GM19372 (cell line): ENCODE measurements around the gene BAIAP2.

Source experiments
- ATAC-seq: cut with Tn5 transposase; IDR thresholded peaks from one replicate; pipeline ENCODE4 v1.9.1; 2021; ENCODE audit warnings: mild to moderate bottlenecking, low read depth, moderate library complexity; ENCODE audit not compliant: unreplicated experiment

BAIAP2 gene

DNA sequence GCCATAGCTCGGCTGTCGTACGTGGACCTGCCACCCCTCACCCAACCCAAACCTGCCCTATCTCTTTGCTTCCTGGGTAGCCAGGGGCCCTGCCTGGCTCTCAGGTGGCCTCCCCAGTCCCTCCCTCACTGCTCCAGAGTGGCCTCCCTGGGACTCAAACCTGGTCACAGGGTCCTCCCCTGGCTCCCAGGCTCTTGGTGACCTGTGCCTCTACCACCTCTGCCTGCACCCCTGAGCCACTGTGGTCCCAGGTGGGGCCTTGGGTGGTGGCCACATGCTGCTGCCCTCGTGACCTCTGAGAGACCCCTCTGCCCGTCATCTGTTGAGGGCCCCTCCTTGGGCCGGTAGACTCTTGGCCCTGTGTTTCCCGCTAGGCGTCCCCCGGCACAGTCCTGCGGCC is 65.7 kb downstream of the BAIAP2 start:
- no peak for ATAC-seq

GRCh38 chr17:81101614-81102306 is 66.8 kb downstream of the BAIAP2 start:
- ATAC-seq: peak; percentile 84

DNA sequence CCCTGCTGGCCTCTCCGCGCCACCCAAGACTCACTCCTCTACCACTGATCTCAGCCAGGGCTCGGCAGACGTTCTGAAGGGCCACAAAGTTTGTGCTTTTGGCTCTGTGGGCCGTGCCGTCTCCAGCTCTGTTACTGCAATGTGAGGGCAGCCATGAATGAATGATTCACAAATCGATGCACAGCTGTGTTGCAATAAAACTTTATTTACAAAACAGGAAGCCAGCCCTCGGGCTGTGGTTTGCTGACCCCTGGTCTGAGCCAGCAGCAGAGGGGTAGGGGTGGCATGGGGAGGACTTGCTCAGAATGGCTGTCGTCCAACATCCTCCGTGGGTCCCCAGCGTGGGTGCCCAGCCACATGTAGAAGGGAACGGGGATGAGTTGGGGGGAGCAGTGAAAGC is 67.4 kb downstream of the BAIAP2 start:
- ATAC-seq: no peak

- ATAC-seq: no peak
Observed at GRCh38 chr17:81102869-81103268, 67.9 kb downstream of the BAIAP2 start.

GRCh38 chr17:81103379-81103778 is 68.4 kb downstream of the BAIAP2 start:
- ATAC-seq: no peak

DNA sequence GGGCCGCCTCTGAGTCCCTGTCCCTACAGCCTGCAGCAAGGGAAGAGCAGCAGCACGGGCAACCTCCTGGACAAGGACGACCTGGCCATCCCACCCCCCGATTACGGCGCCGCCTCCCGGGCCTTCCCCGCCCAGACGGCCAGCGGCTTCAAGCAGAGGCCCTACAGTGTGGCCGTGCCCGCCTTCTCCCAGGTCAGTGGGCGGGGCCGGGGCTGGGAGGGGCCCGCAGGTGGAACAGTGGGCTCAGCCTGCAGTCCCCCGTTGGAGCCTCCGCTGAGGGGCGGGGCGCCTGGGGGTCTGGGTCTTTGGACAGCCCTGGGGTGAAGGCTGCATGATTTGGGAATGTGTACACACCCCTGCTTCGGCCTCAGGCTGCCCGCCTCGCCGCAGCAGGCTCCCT is 71.8 kb downstream of the BAIAP2 start:
- ATAC-seq: no peak

DNA sequence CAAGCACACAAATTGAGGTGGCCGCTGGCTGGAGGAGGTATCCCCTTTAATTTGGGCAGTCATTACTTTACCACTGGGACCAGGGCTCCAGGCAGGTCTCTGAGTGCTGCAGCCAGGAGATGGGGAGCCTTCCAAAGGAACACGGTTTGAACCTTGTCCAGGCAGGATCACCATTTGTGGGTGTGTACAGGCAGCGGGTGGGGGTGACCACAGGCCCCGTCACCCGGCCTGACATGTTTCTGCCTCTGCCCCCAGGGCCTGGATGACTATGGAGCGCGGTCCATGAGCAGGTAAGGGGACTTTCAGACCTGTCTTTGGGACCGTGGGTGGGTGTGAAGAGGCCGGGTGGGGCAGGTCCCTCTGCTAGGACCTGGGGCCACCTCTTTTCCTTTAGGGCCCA is 73.3 kb downstream of the BAIAP2 start:
- ATAC-seq: no peak

- ATAC-seq: no peak
Observed at GRCh38 chr17:81109957-81110356, 75.0 kb downstream of the BAIAP2 start.

GRCh38 chr17:81110488-81111040 is 75.6 kb downstream of the BAIAP2 start:
- ATAC-seq: no peak

GRCh38 chr17:81111066-81111465 is 76.1 kb downstream of the BAIAP2 start:
- no peak for ATAC-seq

DNA sequence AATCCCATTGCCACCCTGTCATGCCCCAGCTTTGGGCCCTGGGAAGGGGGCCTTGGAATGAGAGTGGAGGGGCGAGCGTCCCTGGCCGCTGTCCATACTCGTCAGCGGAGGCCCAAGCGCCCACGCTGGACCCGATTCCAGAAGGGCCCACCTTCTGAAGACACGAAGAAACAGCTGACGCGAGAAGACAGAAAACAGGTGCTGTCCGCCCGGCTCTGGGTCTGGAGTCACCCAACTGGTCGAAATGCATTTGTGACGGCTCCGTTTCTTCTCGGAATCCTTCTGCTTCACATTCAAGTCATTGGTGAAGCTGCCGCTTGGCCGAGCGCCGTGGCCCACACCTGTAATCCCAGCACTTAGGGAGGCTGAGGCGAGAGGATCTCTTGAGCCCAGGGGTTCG is 77.5 kb downstream of the BAIAP2 start:
- ATAC-seq: no peak

DNA sequence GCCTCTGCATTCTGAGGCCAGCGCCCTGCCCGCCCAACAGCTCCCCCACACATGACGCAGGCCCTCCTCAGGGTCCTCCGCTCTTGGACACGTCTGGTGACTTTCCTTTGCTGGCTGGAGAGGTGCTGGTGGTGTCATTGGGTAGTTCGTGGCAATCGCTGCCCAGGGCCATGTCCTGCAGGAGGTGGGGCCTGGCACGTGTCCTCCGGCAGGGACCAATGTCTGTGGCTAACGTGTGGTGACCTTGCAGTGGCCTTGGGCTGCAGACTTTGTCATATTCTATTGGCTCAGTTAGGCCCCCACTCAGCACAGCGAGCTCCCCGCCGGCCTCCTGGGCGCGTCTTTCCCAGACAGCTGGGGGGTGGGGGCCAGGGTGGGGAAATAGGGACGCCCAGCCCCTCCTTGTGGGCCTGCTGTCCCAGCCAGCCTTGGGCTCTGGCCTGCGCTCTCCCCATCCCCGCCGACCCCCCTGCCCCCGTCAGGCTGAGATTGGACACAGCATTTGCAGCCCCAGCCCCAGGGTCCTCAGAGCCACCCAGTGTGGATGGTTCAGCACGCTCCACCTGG is 78.3 kb downstream of the BAIAP2 start:
- ATAC-seq: no peak

GRCh38 chr17:81114351-81115093 is 79.6 kb downstream of the BAIAP2 start:
- ATAC-seq: no peak

DNA sequence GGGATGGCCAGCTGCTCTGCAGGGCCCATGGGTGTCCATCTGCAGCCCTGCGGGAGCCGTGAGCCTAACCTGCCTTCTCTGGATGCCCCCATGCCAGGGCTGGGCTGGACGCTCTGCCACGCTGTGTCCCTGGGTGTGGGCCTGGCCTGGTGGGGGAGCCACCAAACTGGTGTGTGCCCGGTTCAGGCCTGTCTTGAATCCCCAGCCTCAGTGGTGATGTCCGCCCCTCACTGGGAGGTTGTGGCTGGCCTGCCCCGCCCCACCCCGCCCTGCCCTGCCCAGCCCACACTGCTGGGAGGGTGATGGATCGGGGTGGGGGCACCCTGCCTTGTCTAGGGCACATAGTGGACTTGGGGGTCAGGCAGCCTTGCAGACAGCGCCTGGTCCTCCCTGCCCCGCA is 80.3 kb downstream of the BAIAP2 start:
- ATAC-seq: no peak

DNA sequence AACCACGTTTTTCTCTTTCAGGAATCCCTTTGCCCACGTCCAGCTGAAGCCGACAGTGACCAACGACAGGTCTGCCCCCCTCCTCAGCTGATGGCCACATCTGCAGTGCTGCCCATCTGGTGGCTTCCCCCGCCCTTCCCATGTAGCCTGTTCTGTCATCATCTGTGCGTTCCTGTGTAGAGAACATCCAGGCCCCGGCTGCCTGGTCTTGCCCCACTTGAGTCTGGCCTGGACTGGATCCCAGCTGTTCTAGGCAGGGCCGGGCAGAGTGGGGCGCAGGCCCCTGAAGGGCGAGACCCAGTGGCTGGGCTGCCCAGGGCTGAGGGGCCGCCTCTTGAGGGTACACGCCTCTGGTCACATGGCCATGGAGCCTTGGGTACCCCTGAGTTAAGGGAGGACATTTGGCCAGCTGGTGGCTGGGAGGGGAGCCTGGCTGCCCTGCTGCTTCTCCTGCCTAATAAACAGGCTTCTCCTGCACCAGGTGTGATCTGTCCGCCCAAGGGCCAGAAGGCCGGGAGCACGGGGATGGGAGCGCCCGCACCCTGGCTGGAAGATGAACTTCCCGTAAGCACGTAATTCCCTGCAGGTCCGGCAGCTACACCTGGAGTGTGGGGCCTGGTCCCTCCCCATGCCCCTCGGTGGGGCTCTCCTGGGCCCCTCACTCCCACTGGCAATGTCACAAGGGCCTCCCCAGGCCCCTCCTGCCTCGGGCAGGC is 81.0 kb downstream of the BAIAP2 start:
- no peak for ATAC-seq

DNA sequence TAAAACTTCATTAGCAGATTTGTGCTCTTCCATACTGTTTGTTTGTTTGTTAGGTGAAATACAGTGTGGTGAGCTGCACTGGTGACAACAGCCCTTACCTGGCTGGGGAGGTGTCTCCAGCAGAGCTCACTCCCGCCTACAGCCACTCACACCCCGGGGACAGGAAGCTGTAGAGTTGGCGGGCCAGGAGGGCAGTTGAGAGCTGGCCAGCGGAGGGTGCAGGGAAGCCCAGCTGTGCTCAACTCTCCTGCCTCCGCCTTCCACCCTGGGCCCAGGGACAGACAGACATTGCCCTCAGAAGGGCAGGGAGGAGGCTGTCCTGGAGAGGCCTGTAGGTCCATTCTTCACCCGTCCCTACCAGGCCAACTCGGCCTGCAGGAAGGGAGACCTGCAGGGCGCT is 81.8 kb downstream of the BAIAP2 start:
- no peak for ATAC-seq

DNA sequence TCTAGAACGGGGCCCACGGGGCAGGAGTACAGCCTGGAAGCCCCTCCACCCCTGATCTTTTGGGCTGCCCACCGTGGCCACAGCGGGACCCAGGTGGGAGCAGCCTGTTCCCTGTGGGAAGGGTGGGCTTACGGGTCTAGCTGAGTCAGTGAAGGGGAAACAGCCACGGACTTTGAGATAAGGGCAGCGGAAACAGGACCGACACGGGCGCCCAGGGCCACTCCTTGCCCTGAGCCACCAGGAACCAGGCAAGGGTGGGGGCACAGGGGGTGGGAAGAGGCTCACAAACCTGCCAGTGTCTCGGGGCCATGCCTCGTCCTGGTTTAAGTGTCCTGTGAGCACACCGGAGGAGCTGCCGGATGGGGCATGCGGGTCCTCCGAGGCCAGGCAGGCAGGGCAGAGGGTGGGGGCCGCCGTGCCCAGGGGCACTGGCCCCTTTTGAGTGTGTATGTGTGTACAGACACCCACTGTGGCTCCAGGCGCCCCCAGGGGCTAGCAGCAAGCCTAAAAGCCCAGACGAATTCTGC is 82.8 kb downstream of the BAIAP2 start:
- ATAC-seq: no peak

DNA sequence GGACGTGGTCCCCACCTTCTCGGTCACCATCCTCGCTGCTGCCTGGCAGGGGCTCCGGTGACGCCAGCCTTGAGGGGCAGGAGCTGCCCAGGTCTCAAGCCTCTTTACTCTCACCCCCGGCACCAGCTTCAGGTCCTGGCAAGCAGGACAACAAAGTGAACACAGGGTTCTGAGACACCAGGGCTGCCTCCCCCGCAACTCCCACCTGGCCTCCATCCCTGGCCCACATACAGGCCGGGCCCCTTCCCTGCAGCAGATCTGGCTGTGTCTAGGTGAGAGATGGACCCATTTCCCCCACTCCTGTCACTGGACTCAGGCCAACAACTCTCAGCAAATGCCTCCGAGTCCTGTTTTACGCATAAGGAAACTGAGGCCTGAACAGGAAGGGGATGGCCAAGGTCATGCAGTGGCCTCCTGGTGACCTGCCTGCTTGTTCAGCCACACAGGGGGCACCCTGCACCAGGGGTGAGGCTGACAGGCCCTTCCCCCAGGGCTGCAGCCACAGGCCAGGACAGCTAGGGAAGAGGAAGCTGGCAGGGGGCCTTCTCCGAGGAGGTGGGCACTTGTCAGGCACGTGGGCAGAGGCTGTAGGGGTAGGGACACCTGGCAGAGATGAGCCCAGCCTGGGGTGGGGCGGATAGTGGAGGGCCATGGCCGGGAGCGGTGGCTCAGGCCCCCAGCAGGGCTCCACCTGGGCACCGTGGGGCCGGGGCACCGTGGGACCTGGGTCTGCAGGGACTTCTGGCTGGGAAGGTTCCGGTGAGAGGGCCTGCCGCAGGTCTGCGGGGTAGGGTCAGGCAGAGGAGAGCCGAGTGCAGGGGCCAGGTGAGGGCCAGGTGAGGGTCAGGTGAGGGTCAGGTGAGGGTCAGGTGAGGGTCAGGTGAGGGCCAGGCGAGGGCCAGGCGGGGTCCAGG is 83.6 kb downstream of the BAIAP2 start:
- ATAC-seq: no peak

DNA sequence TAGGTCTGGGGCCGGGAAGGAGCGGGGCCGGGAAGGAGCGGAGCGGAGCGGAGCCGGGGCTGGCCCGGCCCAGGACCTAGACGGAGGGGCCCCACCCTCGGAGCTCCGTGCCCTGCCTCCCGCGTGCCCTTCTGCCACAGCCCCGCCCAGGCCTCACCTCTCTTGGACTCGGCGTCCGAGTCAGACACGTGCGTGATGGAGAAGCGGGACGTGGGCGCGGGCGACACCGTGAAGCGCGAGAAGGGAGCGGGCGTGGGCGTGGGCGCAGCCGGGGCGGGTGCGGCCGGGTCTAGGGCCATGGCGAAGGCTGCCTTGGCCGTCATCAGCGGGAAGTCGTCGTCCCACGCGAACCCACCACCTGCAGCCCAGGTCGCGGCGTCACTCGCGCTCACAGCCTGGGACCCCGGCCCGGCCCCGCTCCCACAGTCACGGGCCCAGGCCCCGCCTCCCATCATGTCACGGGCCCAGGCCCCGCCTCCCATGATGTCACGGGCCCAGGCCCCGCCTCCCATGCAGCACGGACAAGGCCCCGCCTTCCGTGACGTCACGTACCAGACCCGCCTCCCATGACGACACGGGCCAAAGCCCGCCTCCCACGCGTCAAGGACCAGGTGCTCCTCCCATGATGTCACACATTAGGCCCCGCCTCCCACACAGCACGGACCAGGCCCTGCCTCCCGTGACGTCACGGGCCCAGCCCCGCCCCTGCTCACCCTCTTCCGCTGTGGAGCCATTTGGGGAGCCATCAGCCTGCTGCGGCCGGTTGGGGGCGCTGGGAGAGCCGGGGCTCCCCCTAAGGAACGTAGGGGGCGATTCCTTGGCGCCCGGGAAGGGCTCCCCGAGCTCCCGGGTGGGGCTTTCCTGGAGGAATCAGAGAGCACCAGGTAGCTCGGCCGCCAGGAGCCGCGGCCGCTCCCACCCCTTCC is 84.5 kb downstream of the BAIAP2 start:
- ATAC-seq: no peak
